ENCODE results near the gene DMD.

The DMD gene

GRCh38 chrX:32496671-32497070 lies 714.7 kb downstream of the DMD start:
- H4K20me1 ChIP-seq, result no peaks in the 10 kb centered on the region
- H3K27me3 ChIP-seq, result peaks cover 66% of the 10 kb centered on the region
- H3K9me3 ChIP-seq, result no peaks in the 10 kb centered on the region
- H3K4me2 ChIP-seq, result no peak overlapping the region
- H3K4me3 ChIP-seq, result no peak overlapping the region
- no peak overlapping the region for H3K27ac ChIP-seq
- H3K9ac ChIP-seq, result no peak overlapping the region
- TF ChIP-seq Cebpa-rat (IDR thresholded peaks at IDR 0.05), result no peak
- no peaks in the 10 kb centered on the region for H3K4me1 ChIP-seq
- no peaks in the 10 kb centered on the region for H3K36me3 ChIP-seq

GRCh38 chrX:32495855-32496254 lies 715.5 kb downstream of the DMD start:
- TF ChIP-seq Cebpa-rat (IDR thresholded peaks at IDR 0.05), result no peak
- Histone ChIP-seq H3K4me1 (no peaks in the 10 kb centered on the region), H3K27ac (no peak overlapping the region), H4K20me1 (no peaks in the 10 kb centered on the region), H3K9me3 (no peaks in the 10 kb centered on the region), H3K27me3 (peaks cover 69% of the 10 kb centered on the region), H3K4me3 (no peak overlapping the region), H3K9ac (no peak overlapping the region), H3K4me2 (no peak overlapping the region), H3K36me3 (no peaks in the 10 kb centered on the region)

GRCh38 chrX:32489125-32489524 lies 722.2 kb downstream of the DMD start:
- Histone ChIP-seq H3K4me1 (no peaks in the 10 kb centered on the region), H3K9me3 (no peaks in the 10 kb centered on the region), H4K20me1 (no peaks in the 10 kb centered on the region; the same call in 1 of the 2 replicates), H3K27ac (no peak overlapping the region), H3K9ac (no peak overlapping the region), H3K36me3 (no peaks in the 10 kb centered on the region), H3K4me3 (no peak overlapping the region), H3K27me3 (peaks cover 73% of the 10 kb centered on the region), H3K4me2 (no peak overlapping the region)
- no peak for TF ChIP-seq Cebpa-rat (IDR thresholded peaks at IDR 0.05)

- Histone ChIP-seq H4K20me1 (no peaks in the 10 kb centered on the region), H3K36me3 (no peaks in the 10 kb centered on the region), H3K9ac (no peak overlapping the region), H3K27me3 (peaks cover 54% of the 10 kb centered on the region), H3K9me3 (no peaks in the 10 kb centered on the region), H3K4me3 (no peak overlapping the region), H3K4me2 (no peak overlapping the region), H3K4me1 (no peaks in the 10 kb centered on the region), H3K27ac (no peak overlapping the region)
- no peak for TF ChIP-seq Cebpa-rat (IDR thresholded peaks at IDR 0.05)
These were observed 727.7 kb downstream of the DMD start for GRCh38 chrX:32483534-32484136.

GRCh38 chrX:32480019-32480418 lies 731.3 kb downstream of the DMD start:
- Histone ChIP-seq H3K27ac (no peak overlapping the region), H3K36me3 (no peaks in the 10 kb centered on the region), H3K27me3 (peaks cover 67% of the 10 kb centered on the region), H3K4me1 (no peaks in the 10 kb centered on the region), H3K4me2 (no peak overlapping the region), H3K4me3 (no peak overlapping the region), H3K9me3 (no peaks in the 10 kb centered on the region), H4K20me1 (no peaks in the 10 kb centered on the region; the same call in 1 of the 2 replicates), H3K9ac (no peak overlapping the region)
- no peak for TF ChIP-seq Cebpa-rat (IDR thresholded peaks at IDR 0.05)

GRCh38 chrX:32472364-32472763 lies 739.0 kb downstream of the DMD start:
- H3K9me3 ChIP-seq, result no peaks in the 10 kb centered on the region
- H4K20me1 ChIP-seq, result no peaks in the 10 kb centered on the region; the same call in 1 of the 2 replicates
- H3K4me1 ChIP-seq, result no peaks in the 10 kb centered on the region
- no peak for TF ChIP-seq Cebpa-rat (IDR thresholded peaks at IDR 0.05)
- no peak overlapping the region for H3K9ac ChIP-seq
- no peaks in the 10 kb centered on the region for H3K36me3 ChIP-seq
- H3K4me3 ChIP-seq, result no peak overlapping the region
- no peak overlapping the region for H3K27ac ChIP-seq
- H3K27me3 ChIP-seq, result peaks cover 49% of the 10 kb centered on the region
- no peak overlapping the region for H3K4me2 ChIP-seq

- no peaks in the 10 kb centered on the region for H3K4me1 ChIP-seq
- H4K20me1 ChIP-seq, result no peaks in the 10 kb centered on the region
- peaks cover 77% of the 10 kb centered on the region for H3K27me3 ChIP-seq
- H3K9ac ChIP-seq, result no peak overlapping the region
- H3K4me3 ChIP-seq, result no peak overlapping the region
- no peak overlapping the region for H3K4me2 ChIP-seq
- no peaks in the 10 kb centered on the region for H3K36me3 ChIP-seq
- TF ChIP-seq Cebpa-rat (IDR thresholded peaks at IDR 0.05), result no peak
- no peaks in the 10 kb centered on the region for H3K9me3 ChIP-seq
- no peak overlapping the region for H3K27ac ChIP-seq
These were observed 755.6 kb downstream of the DMD start for GRCh38 chrX:32455704-32456103.

GRCh38 chrX:32451954-32452695 lies 759.2 kb downstream of the DMD start:
- Histone ChIP-seq H3K36me3 (no peaks in the 10 kb centered on the region), H3K4me3 (no peak overlapping the region), H3K9me3 (no peaks in the 10 kb centered on the region), H3K4me1 (no peaks in the 10 kb centered on the region), H3K9ac (no peak overlapping the region), H3K4me2 (no peak overlapping the region), H3K27ac (no peak overlapping the region), H3K27me3 (peaks cover 52% of the 10 kb centered on the region), H4K20me1 (no peaks in the 10 kb centered on the region)
- no peak for TF ChIP-seq Cebpa-rat (IDR thresholded peaks at IDR 0.05)

GRCh38 chrX:32448945-32449344 lies 762.4 kb downstream of the DMD start:
- H3K9ac ChIP-seq, result no peak overlapping the region
- H3K4me3 ChIP-seq, result no peak overlapping the region
- peaks cover 12% of the 10 kb centered on the region for H3K4me1 ChIP-seq

GRCh38 chrX:32448320-32448719 lies 763.0 kb downstream of the DMD start:
- peak overlapping the region; percentile 25 for H3K4me2 ChIP-seq
- H3K4me1 ChIP-seq, result peaks cover 13% of the 10 kb centered on the region

More at GRCh38 chrX:32448945-32449344, 762.4 kb downstream of the DMD start:
- no peak overlapping the region; the same call in 1 of the 2 replicates for H3K27ac ChIP-seq
- H3K9me3 ChIP-seq, result no peaks in the 10 kb centered on the region
- H4K20me1 ChIP-seq, result no peaks in the 10 kb centered on the region
- no peaks in the 10 kb centered on the region for H3K36me3 ChIP-seq
- no peak for TF ChIP-seq Cebpa-rat (IDR thresholded peaks at IDR 0.05)
- H3K4me2 ChIP-seq, result peak overlapping the region; percentile 25; the same call in 1 of the 2 replicates
- peaks cover 59% of the 10 kb centered on the region for H3K27me3 ChIP-seq

More at GRCh38 chrX:32448320-32448719, 763.0 kb downstream of the DMD start:
- Histone ChIP-seq H3K9ac (no peak overlapping the region), H3K4me3 (no peak overlapping the region), H3K36me3 (no peaks in the 10 kb centered on the region), H3K27me3 (peaks cover 60% of the 10 kb centered on the region), H3K27ac (no peak overlapping the region; the same call in 1 of the 2 replicates), H4K20me1 (no peaks in the 10 kb centered on the region), H3K9me3 (no peaks in the 10 kb centered on the region)
- no peak for TF ChIP-seq Cebpa-rat (IDR thresholded peaks at IDR 0.05)
